Sigmoid colon (tissue), 7 donors: Measurements from ENCODE around the gene PALM. TPM values are rescaled to one million over a fixed set of nuclear protein-coding genes. Genes with fewer than 3 reads are reported as not detected.

Experiments used
- DNase-seq: peaks from one replicate; pipeline ENCODE4 v3.0.0-alpha.2; 2019
- H3K27ac ChIP-seq, 4 donors: fragments of 200-600 bp; sonication (generic); one replicate each; pipeline ENCODE4 v1.5.1; 2016 to 2019; ENCODE audit warnings: mild to moderate bottlenecking in 1 of 4
- H3K27me3 ChIP-seq, 3 donors: fragments of 200-600 bp; sonication (generic); one replicate each; pipeline ENCODE4 v1.5.1; 2019; ENCODE audit warnings: mild to moderate bottlenecking in 1 of 3
- H3K36me3 ChIP-seq, 4 donors: fragments of 200-600 bp; sonication (generic); one replicate each; pipeline ENCODE4 v1.5.1; 2016 to 2019
- H3K4me1 ChIP-seq, 4 donors: fragments of 200-600 bp; sonication (generic); one replicate each; pipeline ENCODE4 v1.5.1; 2017 to 2019
- H3K4me3 ChIP-seq, 4 donors: fragments of 200-600 bp; sonication (generic); one replicate each; pipeline ENCODE4 v1.5.1; 2017 to 2019; ENCODE audit warnings: mild to moderate bottlenecking in 2 of 4, moderate library complexity in 1 of 4
- H3K9me3 ChIP-seq, 4 donors: fragments of 200-600 bp in 3 of 4; sonication (generic) in 3 of 4; one replicate each; pipeline versions ENCODE4 v1.5.1 to v1.6.1; 2013 to 2019
- CTCF ChIP-seq, 4 experiments: fragments of 450-650 bp in 3 of 4; fragments of 200-600 bp in 1 of 4; IDR thresholded peaks; one replicate each; pipeline ENCODE4 v1.5.1; 2016 to 2019; ENCODE audit warnings: antibody characterized with exemption in 4 of 4, mild to moderate bottlenecking in 3 of 4, moderate library complexity in 2 of 4
- EP300 ChIP-seq, 4 donors: sonication (generic); formaldehyde crosslinking; IDR thresholded peaks; one replicate each; pipeline ENCODE4 v1.6.1; 2017; ENCODE audit warnings: antibody characterized with exemption in 4 of 4
- POLR2A ChIP-seq, 2 donors: fragments of 450-650 bp; IDR thresholded peaks; one replicate each; pipeline ENCODE4 v1.6.1; 2016; ENCODE audit warnings: antibody characterized with exemption in 2 of 2, mild to moderate bottlenecking in 2 of 2, moderate library complexity in 2 of 2
- POLR2AphosphoS5 ChIP-seq, 4 donors: sonication (generic); formaldehyde crosslinking; IDR thresholded peaks; one replicate each; pipeline ENCODE4 v1.6.1; 2017; ENCODE audit warnings: antibody characterized with exemption in 4 of 4
- WGBS, 2 donors: extraction: QIAGEN DNeasy Blood & Tissue Kit; methylation state at CpG; one replicate each; pipeline ENCODE4 v1.1.7; 2013; 5-methylcytosine and 5-hydroxymethylcytosine counted together
- intact Hi-C: fragments of 100-400 bp; cut with DNase I; formaldehyde crosslinking; loops from one replicate; pipeline ENCODE4 v1.15.1; 2023
- polyA plus RNA-seq, 3 donors: library from polyadenylated mRNA; stranded (reverse); fragments of 200-250 nt; gene quantifications; one replicate each; pipeline ENCODE4 v1.2.3, GENCODE V29; 2013
- total RNA-seq, 4 donors: library from RNA; depleted of rRNA; stranded (reverse); fragments of >200 nt; gene quantifications; one replicate each; pipeline ENCODE4 v1.1.0, GENCODE V29; 2016
- donor health status: healthy with polysubstance abuse.
- donor health status: Bipolar disorder and iron deficiency.
- donor health status: healthy.

PALM gene
- total and polyA plus RNA-seq, 7 donors = 3.0 to 91.4 (median 30.4) TPM

GRCh38 chr19:670609-671075 lies 38.1 kb upstream of the PALM start:
- H3K36me3 ChIP-seq = no peaks in the 10 kb centered on the region
- no peak for DNase-seq
- peaks cover 0 to 7% (median 4%) of the 10 kb centered on the region in 4 donors for H3K4me1 ChIP-seq
- no peaks in the 10 kb centered on the region for H3K27me3 ChIP-seq
- intact Hi-C loops = no loop called here
- TF ChIP-seq POLR2AphosphoS5 (IDR thresholded peaks at IDR 0.05) = no peak
- no peak for TF ChIP-seq POLR2A (IDR thresholded peaks at IDR 0.05)
- TF ChIP-seq EP300 (IDR thresholded peaks at IDR 0.05) = no peak
- TF ChIP-seq CTCF (IDR thresholded peaks at IDR 0.05) = no peak
- no peak overlapping the region for H3K27ac ChIP-seq
- H3K9me3 ChIP-seq = no peaks in the 10 kb centered on the region
- H3K4me3 ChIP-seq = no peak overlapping the region
- 77 to 83% methylated on average over 9 of the region's 9 CpGs for WGBS, 2 donors

GRCh38 chr19:674282-675151 lies 34.2 kb upstream of the PALM start:
- WGBS, 2 donors = 51 to 71% methylated on average over 38 of the region's 38 CpGs
- no peaks in the 10 kb centered on the region for H3K27me3 ChIP-seq
- no peak overlapping the region for H3K4me3 ChIP-seq
- peaks cover 0 to 39% (median 38%) of the 10 kb centered on the region in 4 donors for H3K4me1 ChIP-seq
- TF ChIP-seq POLR2A (IDR thresholded peaks at IDR 0.05) = no peak
- no peak for TF ChIP-seq CTCF (IDR thresholded peaks at IDR 0.05)
- peak in 1 of 4 donors; percentile 6 for TF ChIP-seq POLR2AphosphoS5 (IDR thresholded peaks at IDR 0.05)
- H3K36me3 ChIP-seq = no peaks in the 10 kb centered on the region
- intact Hi-C loops = loop anchor here (5.0 kb wide), 1 partner anchor 428 kb away; the partner anchor contains the start of gene GPX4
- H3K27ac ChIP-seq = peak overlapping the region; percentile 87 to 100 (median 98)
- no peaks in the 10 kb centered on the region for H3K9me3 ChIP-seq
- DNase-seq = no peak

- TF ChIP-seq EP300 (IDR thresholded peaks at IDR 0.05) (no peak), POLR2A (IDR thresholded peaks at IDR 0.05) (no peak), POLR2AphosphoS5 (IDR thresholded peaks at IDR 0.05) (no peak), CTCF (IDR thresholded peaks at IDR 0.05) (no peak)
- peak overlapping the region; percentile 87 to 100 (median 98) for H3K27ac ChIP-seq
- H3K4me1 ChIP-seq = peaks cover 0 to 45% (median 42%) of the 10 kb centered on the region in 4 donors
- H3K9me3 ChIP-seq = no peaks in the 10 kb centered on the region
- H3K36me3 ChIP-seq = no peaks in the 10 kb centered on the region
- no peak for DNase-seq
- H3K4me3 ChIP-seq = peak overlapping the region; percentile 12 to 80 (median 59)
- intact Hi-C loops = loop anchor here (5.0 kb wide), 1 partner anchor 426 kb away; the partner anchor contains the start of gene GPX4
- 2 to 10% methylated on average over 31 of the region's 31 CpGs for WGBS, 2 donors
- H3K27me3 ChIP-seq = no peaks in the 10 kb centered on the region
These were observed 32.8 kb upstream of the PALM start for GRCh38 chr19:676007-676338.

GRCh38 chr19:676339-677105 lies 32.2 kb upstream of the PALM start, which contains the start of gene FSTL3:
Gene FSTL3 (plus strand): TSS chr19:676392. CDS start chr19:676424, 32 bp downstream.
- Histone ChIP-seq H3K4me3 (peak within 1 kb of the TSS; percentile 42 to 80 (median 59)), H3K27me3 (no peaks in the 10 kb centered on the region), H3K4me1 (peaks cover 0 to 50% (median 44%) of the 10 kb centered on the region in 4 donors), H3K36me3 (peaks cover 0 to 2% (median 0%) of the 10 kb centered on the region in 4 donors), H3K27ac (peak within 1 kb of the TSS; percentile 87 to 100 (median 98)), H3K9me3 (no peaks in the 10 kb centered on the region)
- 3 to 10% methylated on average over 63 of the region's 63 CpGs for WGBS, 2 donors
- no peak for DNase-seq
- intact Hi-C loops = loop anchor here (5.0 kb wide), 1 partner anchor 426 kb away; the partner anchor contains the start of gene GPX4
- TF ChIP-seq CTCF (IDR thresholded peaks at IDR 0.05) = no peak
- TF ChIP-seq POLR2AphosphoS5 (IDR thresholded peaks at IDR 0.05) = peak; percentile 82 to 90 (median 88)
- TF ChIP-seq POLR2A (IDR thresholded peaks at IDR 0.05) = peak in 1 of 2 donors; percentile 15
- no peak for TF ChIP-seq EP300 (IDR thresholded peaks at IDR 0.05)
